Mucosa of descending colon (tissue), 3 donors: ENCODE data around the gene RNF6. TPM values are rescaled to one million over a fixed set of nuclear protein-coding genes. Genes with fewer than 3 reads are reported as not detected.
A peak's percentile ranks its signal among the peaks of the same experiment; 100 is the strongest.
"Not testable (repeated sequence)": the region's sequence is repeated elsewhere in the genome, so short reads cannot be mapped to it uniquely, and the experiment has no call there.

Experiments
- ATAC-seq: fragments of 200-7000 bp; cut with Tn5 transposase; one replicate; pipeline ENCODE4 v1.9.1; 2020; ENCODE audit warnings: mild to moderate bottlenecking, moderate library complexity
- DNase-seq, 3 donors: peaks; one replicate each; pipeline ENCODE4 v3.0.0-alpha.2; 2020
- H3K36me3 ChIP-seq: fragments of 200-600 bp; one replicate; pipeline ENCODE4 v1.8.0; 2021; ENCODE audit warnings: low read depth, mild to moderate bottlenecking
- H3K4me1 ChIP-seq: fragments of 200-600 bp; one replicate; pipeline ENCODE4 v1.8.0; 2021; ENCODE audit warnings: low read depth, mild to moderate bottlenecking
- H3K4me3 ChIP-seq: fragments of 200-600 bp; one replicate; pipeline ENCODE4 v1.8.0; 2021; ENCODE audit warnings: mild to moderate bottlenecking
- H3K9me3 ChIP-seq: fragments of 200-600 bp; one replicate; pipeline ENCODE4 v1.8.0; 2021; ENCODE audit warnings: mild to moderate bottlenecking
- intact Hi-C, 2 donors: fragments of 100-400 bp; cut with DNase I in 1 of 2; cut with micrococcal nuclease in 1 of 2; formaldehyde crosslinking; loops; one replicate each; pipeline versions ENCODE4 v1.11.0 to v1.11.1; 2022; cut with DNase I, micrococcal nuclease
- total RNA-seq, 3 donors: library from RNA; stranded (reverse); fragmentation: NEBNext Ultra II Directional in 2 of 3; extraction: Animal tissue kit (Norgen Biotek cat#: 25700) in 2 of 3; gene quantifications; one replicate each; pipeline versions ENCODE4 v1.2.1 to v1.2.4, GENCODE V29; 2021 to 2023
- TF ChIP-seq, protein P1 (sequence below): fragments of 200-600 bp; IDR thresholded peaks from one replicate; pipeline ENCODE4 v1.8.0; 2022; ENCODE audit warnings: antibody characterized with exemption, mild to moderate bottlenecking
- donor health status: DM: no; HTN: no; CAD: no; lungs with moderate emphysema.
- donor health status: DM: no; HTN: no; CAD: no.
- donor health status: DM: no; HTN: yes; CAD: no.

The RNF6 gene
- total RNA-seq, 3 donors from 2014 or later: 35.4 to 41.6 (median 35.8) TPM

DNA sequence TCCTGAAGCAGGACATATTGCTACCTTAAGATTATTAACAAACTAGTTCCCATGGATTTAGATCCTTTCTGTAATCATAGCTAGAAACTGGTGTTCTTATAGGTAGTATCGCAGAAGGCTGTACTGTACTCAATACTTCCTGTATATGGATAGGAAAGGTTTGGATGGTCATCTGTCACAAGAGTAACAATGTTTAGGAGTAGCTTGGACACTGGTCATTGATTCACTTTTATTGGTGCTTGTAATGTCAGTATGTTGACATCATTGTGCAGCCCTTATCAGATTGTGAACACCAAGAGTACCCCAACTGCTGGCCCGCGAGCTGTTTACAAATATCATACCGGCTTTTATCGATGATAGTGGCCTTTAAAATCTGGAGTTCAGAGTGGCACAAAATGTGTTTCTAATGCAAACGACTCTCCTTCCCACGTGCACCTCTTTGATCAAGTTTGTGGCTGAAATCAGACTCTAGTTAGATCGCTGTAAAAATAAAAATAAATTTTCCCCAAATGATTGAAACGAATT lies 31.2 kb upstream of the RNF6 start:
- TF ChIP-seq, protein P1, sequence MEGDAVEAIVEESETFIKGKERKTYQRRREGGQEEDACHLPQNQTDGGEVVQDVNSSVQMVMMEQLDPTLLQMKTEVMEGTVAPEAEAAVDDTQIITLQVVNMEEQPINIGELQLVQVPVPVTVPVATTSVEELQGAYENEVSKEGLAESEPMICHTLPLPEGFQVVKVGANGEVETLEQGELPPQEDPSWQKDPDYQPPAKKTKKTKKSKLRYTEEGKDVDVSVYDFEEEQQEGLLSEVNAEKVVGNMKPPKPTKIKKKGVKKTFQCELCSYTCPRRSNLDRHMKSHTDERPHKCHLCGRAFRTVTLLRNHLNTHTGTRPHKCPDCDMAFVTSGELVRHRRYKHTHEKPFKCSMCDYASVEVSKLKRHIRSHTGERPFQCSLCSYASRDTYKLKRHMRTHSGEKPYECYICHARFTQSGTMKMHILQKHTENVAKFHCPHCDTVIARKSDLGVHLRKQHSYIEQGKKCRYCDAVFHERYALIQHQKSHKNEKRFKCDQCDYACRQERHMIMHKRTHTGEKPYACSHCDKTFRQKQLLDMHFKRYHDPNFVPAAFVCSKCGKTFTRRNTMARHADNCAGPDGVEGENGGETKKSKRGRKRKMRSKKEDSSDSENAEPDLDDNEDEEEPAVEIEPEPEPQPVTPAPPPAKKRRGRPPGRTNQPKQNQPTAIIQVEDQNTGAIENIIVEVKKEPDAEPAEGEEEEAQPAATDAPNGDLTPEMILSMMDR: no peak
- intact Hi-C loops: no loop called here
- H3K36me3 ChIP-seq: no peaks in the 10 kb centered on the region
- DNase-seq (no peak), ATAC-seq (no peak)
- no peaks in the 10 kb centered on the region for H3K9me3 ChIP-seq
- H3K4me1 ChIP-seq: peaks cover 17% of the 10 kb centered on the region
- H3K4me3 ChIP-seq: peak overlapping the region; percentile 92

DNA sequence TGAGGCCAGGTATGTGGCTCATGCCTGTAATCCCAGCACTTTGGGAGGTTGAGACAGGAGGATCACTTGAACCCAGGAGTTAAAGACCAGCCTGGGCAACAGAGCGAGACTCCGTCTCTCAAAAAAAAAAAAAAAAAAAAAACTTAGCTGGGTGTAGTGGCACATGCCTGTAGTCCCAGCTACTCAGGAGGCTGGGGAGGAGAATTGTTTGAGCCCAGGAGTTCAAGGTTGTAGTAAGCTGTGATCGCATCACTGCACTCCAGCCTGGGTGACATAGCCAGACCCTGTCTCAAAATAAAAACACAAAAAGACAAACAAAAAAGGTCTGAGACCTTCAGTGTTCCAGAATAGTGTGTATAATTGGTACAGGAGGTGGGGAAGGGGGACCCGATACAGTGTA lies 29.9 kb upstream of the RNF6 start:
- H3K36me3 ChIP-seq, DNase-seq, intact Hi-C loops, ATAC-seq, H3K4me3 ChIP-seq, H3K9me3 ChIP-seq: not testable (repeated sequence)
- peaks cover 17% of the 10 kb centered on the region for H3K4me1 ChIP-seq

DNA sequence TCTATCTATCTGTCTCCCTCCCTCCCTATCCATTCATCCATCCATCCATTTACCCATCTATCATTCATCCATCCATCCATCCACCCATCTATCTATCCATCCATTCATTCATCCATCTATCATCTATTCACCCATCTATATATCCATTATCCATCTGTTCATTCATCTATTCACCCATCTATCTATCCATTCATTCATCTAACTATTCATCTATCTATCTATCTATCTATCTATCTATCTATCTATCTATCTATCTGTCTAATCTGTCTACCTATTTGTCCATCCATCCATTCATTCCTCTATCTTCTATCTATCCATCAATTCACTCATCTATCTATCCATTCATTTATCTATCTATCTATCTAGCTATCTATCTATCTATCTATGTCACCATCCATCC lies 27.4 kb upstream of the RNF6 start:
- TF ChIP-seq, protein P1: no peak
- ATAC-seq: no peak
- intact Hi-C loops: no loop called here
- no peaks in the 10 kb centered on the region for H3K36me3 ChIP-seq
- no peak overlapping the region for H3K4me3 ChIP-seq
- H3K4me1 ChIP-seq: no peaks in the 10 kb centered on the region
- DNase-seq: no peak
- no peaks in the 10 kb centered on the region for H3K9me3 ChIP-seq

DNA sequence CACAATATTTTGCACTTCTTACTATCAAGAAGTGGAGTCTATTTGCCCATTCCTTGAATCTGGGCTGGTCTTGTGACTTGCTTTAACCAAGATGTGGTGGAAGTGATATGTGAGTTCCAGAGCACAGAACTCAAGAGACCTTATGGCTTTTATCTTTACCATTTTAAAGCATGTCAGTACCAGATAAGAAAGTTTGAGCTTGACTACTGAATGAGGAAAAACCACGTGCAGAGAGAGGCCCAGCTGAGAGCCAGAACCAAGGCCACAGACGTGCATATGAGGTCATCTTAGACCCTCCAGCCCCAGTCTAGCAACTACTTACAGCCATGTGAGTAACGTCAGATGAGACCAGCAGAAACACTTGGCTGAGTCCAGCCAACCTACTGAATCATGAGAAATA lies 25.5 kb upstream of the RNF6 start:
- no peak for ATAC-seq
- DNase-seq: no peak

DNA sequence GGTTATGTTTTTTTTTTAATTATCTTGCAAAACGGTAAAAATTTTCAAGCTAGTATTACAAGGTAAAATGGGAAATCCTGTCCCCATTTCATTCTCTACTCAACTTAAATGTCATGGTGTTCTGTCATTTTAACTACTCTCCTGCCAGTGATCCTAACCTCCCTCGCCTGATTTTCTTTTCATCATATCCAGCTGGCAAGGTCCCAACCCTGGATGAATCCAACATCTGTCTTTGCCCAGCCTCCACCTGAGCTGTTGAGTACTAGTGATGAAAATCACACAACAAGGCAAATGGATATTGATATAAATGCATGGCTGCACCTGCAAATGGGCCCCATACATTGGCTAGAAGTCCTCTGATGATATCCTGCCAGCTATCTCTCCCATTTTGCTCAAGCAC lies 24.9 kb upstream of the RNF6 start:
- no peak for DNase-seq
- TF ChIP-seq, protein P1: no peak
- Histone ChIP-seq H3K36me3 (no peaks in the 10 kb centered on the region), H3K4me3 (no peak overlapping the region), H3K4me1 (no peaks in the 10 kb centered on the region), H3K9me3 (no peaks in the 10 kb centered on the region)
- intact Hi-C loops: no loop called here
- ATAC-seq: no peak

More for the DNA sequence above, 25.5 kb upstream of the RNF6 start:
- Histone ChIP-seq H3K36me3 (no peaks in the 10 kb centered on the region), H3K9me3 (no peaks in the 10 kb centered on the region), H3K4me3 (no peak overlapping the region), H3K4me1 (no peaks in the 10 kb centered on the region)
- TF ChIP-seq, protein P1: no peak
- intact Hi-C loops: no loop called here

DNA sequence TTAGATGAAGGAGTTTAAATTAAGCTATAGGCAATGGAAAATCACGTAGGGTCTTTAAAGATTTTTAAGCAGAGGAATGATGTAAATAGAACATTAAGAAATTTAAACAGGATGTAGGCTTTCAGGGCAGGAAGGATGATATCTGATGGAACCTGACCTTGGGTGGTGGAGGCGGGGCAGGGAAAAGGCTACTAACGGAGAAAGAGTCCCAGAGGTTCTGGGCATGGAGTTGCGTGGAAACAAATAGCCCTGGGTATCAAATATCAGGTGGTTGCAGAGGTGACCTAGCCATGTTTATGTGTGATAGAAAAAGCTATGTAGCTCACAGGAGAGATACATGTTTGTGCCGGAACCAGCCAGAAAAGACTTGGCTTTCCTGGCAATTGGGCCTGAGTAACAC lies 24.0 kb upstream of the RNF6 start:
- no peaks in the 10 kb centered on the region for H3K36me3 ChIP-seq
- ATAC-seq: no peak
- no peak overlapping the region for H3K4me3 ChIP-seq
- no peak for DNase-seq
- no peaks in the 10 kb centered on the region for H3K4me1 ChIP-seq
- TF ChIP-seq, protein P1: no peak
- intact Hi-C loops: no loop called here
- H3K9me3 ChIP-seq: no peaks in the 10 kb centered on the region
